Uterus (tissue), 2 donors: ENCODE measurements around the gene RPL11.

Source experiments
- POLR2A ChIP-seq, 2 donors: fragments of 450-650 bp; IDR thresholded peaks; one replicate each; pipeline ENCODE4 v1.6.1; 2016; ENCODE audit warnings: antibody characterized with exemption in 2 of 2, mild to moderate bottlenecking in 1 of 2, moderate library complexity in 1 of 2
- TF ChIP-seq, protein P1 (sequence below), 4 experiments: fragments of 200-600 bp in 2 of 4; fragments of 450-650 bp in 2 of 4; sonication (generic) in 2 of 4; IDR thresholded peaks; one replicate each; pipeline ENCODE4 v1.5.1; 2016 to 2019; ENCODE audit warnings: antibody characterized with exemption in 4 of 4, mild to moderate bottlenecking in 2 of 4, moderate library complexity in 1 of 4

DNA sequence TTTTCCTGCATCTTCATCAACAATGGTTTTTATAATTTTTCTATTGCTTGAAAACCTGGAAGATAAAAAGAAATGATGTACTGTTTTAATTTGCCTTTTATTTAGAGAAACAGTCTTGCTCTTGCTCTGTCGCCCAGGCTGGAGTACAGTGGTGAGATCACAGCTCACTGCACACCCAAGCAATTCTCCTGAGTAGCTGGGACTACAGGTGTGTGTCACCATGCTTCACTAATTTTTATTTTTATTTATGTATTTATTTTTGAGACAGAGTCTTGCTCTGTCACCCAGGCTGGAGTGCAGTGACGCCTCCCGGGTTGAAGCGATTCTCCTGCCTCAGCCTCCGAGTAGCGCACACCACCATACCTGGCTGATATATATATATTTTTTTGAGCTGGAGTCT lies 43.0 kb upstream of the RPL11 start:
- TF ChIP-seq, protein P1, sequence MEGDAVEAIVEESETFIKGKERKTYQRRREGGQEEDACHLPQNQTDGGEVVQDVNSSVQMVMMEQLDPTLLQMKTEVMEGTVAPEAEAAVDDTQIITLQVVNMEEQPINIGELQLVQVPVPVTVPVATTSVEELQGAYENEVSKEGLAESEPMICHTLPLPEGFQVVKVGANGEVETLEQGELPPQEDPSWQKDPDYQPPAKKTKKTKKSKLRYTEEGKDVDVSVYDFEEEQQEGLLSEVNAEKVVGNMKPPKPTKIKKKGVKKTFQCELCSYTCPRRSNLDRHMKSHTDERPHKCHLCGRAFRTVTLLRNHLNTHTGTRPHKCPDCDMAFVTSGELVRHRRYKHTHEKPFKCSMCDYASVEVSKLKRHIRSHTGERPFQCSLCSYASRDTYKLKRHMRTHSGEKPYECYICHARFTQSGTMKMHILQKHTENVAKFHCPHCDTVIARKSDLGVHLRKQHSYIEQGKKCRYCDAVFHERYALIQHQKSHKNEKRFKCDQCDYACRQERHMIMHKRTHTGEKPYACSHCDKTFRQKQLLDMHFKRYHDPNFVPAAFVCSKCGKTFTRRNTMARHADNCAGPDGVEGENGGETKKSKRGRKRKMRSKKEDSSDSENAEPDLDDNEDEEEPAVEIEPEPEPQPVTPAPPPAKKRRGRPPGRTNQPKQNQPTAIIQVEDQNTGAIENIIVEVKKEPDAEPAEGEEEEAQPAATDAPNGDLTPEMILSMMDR (IDR thresholded peaks at IDR 0.05): no peak
- no peak for TF ChIP-seq POLR2A (IDR thresholded peaks at IDR 0.05)
